Esophagus squamous epithelium (tissue), 4 donors: ENCODE measurements around the gene PDE3A.

Experiments
- POLR2A ChIP-seq, 4 donors: fragments of 450-650 bp; IDR thresholded peaks; one replicate each; pipeline ENCODE4 v1.6.1; 2017; ENCODE audit warnings: antibody characterized with exemption in 4 of 4, mild to moderate bottlenecking in 4 of 4, moderate library complexity in 3 of 4
- TF ChIP-seq, protein P1 (sequence below), 6 experiments: fragments of 450-650 bp in 4 of 6; fragments of 200-600 bp in 2 of 6; sonication (generic) in 2 of 6; IDR thresholded peaks; one replicate each; pipeline ENCODE4 v1.5.1; 2016 to 2019; ENCODE audit warnings: antibody characterized with exemption in 6 of 6, mild to moderate bottlenecking in 4 of 6, moderate library complexity in 4 of 6

- TF ChIP-seq, protein P1, sequence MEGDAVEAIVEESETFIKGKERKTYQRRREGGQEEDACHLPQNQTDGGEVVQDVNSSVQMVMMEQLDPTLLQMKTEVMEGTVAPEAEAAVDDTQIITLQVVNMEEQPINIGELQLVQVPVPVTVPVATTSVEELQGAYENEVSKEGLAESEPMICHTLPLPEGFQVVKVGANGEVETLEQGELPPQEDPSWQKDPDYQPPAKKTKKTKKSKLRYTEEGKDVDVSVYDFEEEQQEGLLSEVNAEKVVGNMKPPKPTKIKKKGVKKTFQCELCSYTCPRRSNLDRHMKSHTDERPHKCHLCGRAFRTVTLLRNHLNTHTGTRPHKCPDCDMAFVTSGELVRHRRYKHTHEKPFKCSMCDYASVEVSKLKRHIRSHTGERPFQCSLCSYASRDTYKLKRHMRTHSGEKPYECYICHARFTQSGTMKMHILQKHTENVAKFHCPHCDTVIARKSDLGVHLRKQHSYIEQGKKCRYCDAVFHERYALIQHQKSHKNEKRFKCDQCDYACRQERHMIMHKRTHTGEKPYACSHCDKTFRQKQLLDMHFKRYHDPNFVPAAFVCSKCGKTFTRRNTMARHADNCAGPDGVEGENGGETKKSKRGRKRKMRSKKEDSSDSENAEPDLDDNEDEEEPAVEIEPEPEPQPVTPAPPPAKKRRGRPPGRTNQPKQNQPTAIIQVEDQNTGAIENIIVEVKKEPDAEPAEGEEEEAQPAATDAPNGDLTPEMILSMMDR (IDR thresholded peaks at IDR 0.05): no peak
- no peak for TF ChIP-seq POLR2A (IDR thresholded peaks at IDR 0.05)
Observed at GRCh38 chr12:20513189-20513588, 144.9 kb downstream of the PDE3A start.
